22Rv1 (cell line): ENCODE measurements around the gene KNG1.

ENCODE experiments used
- H3K27ac ChIP-seq: fragments of 450-650 bp; 2 replicates; pipeline ENCODE4 v1.5.1; 2017
- CTCF ChIP-seq: fragments of 450-650 bp; IDR thresholded peaks from 2 replicates; pipeline ENCODE4 v1.5.1; 2017; ENCODE audit warnings: mild to moderate bottlenecking
- ZFX ChIP-seq: fragments of 450-650 bp; IDR thresholded peaks from 2 replicates; pipeline ENCODE4 v1.6.1; 2017; ENCODE audit warnings: antibody characterized with exemption, borderline replicate concordance

KNG1 gene

GRCh38 chr3:186746008-186746407 lies 28.8 kb downstream of the KNG1 start:
- no peak for TF ChIP-seq CTCF
- no peak for TF ChIP-seq ZFX
- no peak overlapping the region for H3K27ac ChIP-seq

- no peak overlapping the region for H3K27ac ChIP-seq
These were observed 33.2 kb downstream of the KNG1 start for GRCh38 chr3:186750316-186750715.

GRCh38 chr3:186751480-186751879 lies 34.3 kb downstream of the KNG1 start:
- TF ChIP-seq ZFX = no peak
- no peak for TF ChIP-seq CTCF
- no peak overlapping the region for H3K27ac ChIP-seq

More at GRCh38 chr3:186750316-186750715, 33.2 kb downstream of the KNG1 start:
- TF ChIP-seq ZFX (no peak), CTCF (no peak)

- no peak overlapping the region for H3K27ac ChIP-seq
- no peak for TF ChIP-seq ZFX
These were observed 36.8 kb downstream of the KNG1 start for GRCh38 chr3:186754006-186754405.

- no peak for TF ChIP-seq CTCF
- no peak for TF ChIP-seq ZFX
- no peak overlapping the region for H3K27ac ChIP-seq
These were observed 37.7 kb downstream of the KNG1 start for GRCh38 chr3:186754871-186755270.

- no peak for TF ChIP-seq CTCF
- no peak overlapping the region for H3K27ac ChIP-seq
These were observed 40.1 kb downstream of the KNG1 start for GRCh38 chr3:186757214-186757613.

- TF ChIP-seq CTCF = no peak
- no peak for TF ChIP-seq ZFX
- no peak overlapping the region for H3K27ac ChIP-seq
These were observed 40.6 kb downstream of the KNG1 start for GRCh38 chr3:186757686-186758220.

- TF ChIP-seq ZFX = no peak
- TF ChIP-seq CTCF = no peak
- H3K27ac ChIP-seq = no peak overlapping the region
These were observed 42.2 kb downstream of the KNG1 start for GRCh38 chr3:186759231-186759930.
